HepG2 (cell line): Measurements from ENCODE around the gene VAV2. TPM values are rescaled to one million over a fixed set of nuclear protein-coding genes. Genes with fewer than 3 reads are reported as not detected.

Experiments used
- GABPA ChIP-seq, 2 experiments: IDR thresholded peaks; 2 replicates each; pipeline ENCODE4 v1.6.1; 2011 to 2016; ENCODE audit warnings: low read depth in 2 of 2, low read length in 1 of 2, missing biosample characterization in 1 of 2, missing genetic modification characterization in 1 of 2
- IRF2 ChIP-seq: IDR thresholded peaks from 2 replicates; pipeline ENCODE4 v1.6.1; 2018; ENCODE audit warnings: missing genetic modification reagents, missing compliant biosample characterization
- ISL2 ChIP-seq: sonication (generic); formaldehyde crosslinking; IDR thresholded peaks from 2 replicates; pipeline ENCODE4 v1.5.0; 2020; ENCODE audit warnings: missing genetic modification reagents
- MXI1 ChIP-seq: IDR thresholded peaks from 3 replicates; pipeline ENCODE4 v1.6.1; 2012; ENCODE audit warnings: low read depth, low read length, inconsistent platforms, borderline replicate concordance
- NBN ChIP-seq: fragments of 450-650 bp; conservative IDR thresholded peaks from 2 replicates; pipeline ENCODE4 v1.6.1; 2017
- NFIC ChIP-seq: IDR thresholded peaks from 2 replicates; pipeline ENCODE4 v1.6.1; 2012; ENCODE audit warnings: mild to moderate bottlenecking, low read length, inconsistent platforms
- PHF5A ChIP-seq: IDR thresholded peaks from one replicate; pipeline ENCODE4 v1.6.1; 2018; ENCODE audit warnings: low read depth, missing genetic modification reagents; ENCODE audit not compliant: unreplicated experiment
- PRPF4 ChIP-seq: fragments of 200-400 bp; formaldehyde crosslinking; IDR thresholded peaks from 2 replicates; pipeline ENCODE4 v1.6.1; 2016; ENCODE audit warnings: low read length, low read depth; ENCODE audit not compliant: poor library complexity, severe bottlenecking
- SAFB2 ChIP-seq: sonication (generic); formaldehyde crosslinking; IDR thresholded peaks from 2 replicates; pipeline ENCODE4 v1.5.1; 2020; ENCODE audit warnings: missing genetic modification reagents, low read depth, mild to moderate bottlenecking, borderline replicate concordance
- SMC3 ChIP-seq: IDR thresholded peaks from 2 replicates; pipeline ENCODE4 v1.6.1; 2011; ENCODE audit warnings: low read length, improper control_type of control experiment
- ZBTB26 ChIP-seq: IDR thresholded peaks from 2 replicates; pipeline ENCODE4 v1.6.1; 2016; ENCODE audit warnings: missing compliant biosample characterization, missing genetic modification reagents, borderline replicate concordance
- ZEB1 ChIP-seq: IDR thresholded peaks from 2 replicates; pipeline ENCODE4 v1.6.1; 2012; ENCODE audit warnings: mild to moderate bottlenecking, low read depth, inconsistent platforms; ENCODE audit not compliant: insufficient replicate concordance
- ZFX ChIP-seq: sonication (generic); formaldehyde crosslinking; IDR thresholded peaks from 2 replicates; pipeline ENCODE4 v1.4.0; 2020; ENCODE audit warnings: mild to moderate bottlenecking, low read depth, missing genetic modification reagents, moderate library complexity
- ZNF446 ChIP-seq: sonication (generic); formaldehyde crosslinking; IDR thresholded peaks from 2 replicates; pipeline ENCODE4 v1.5.0; 2020; ENCODE audit warnings: mild to moderate bottlenecking, missing genetic modification reagents
- ZNF468 ChIP-seq: sonication (generic); formaldehyde crosslinking; IDR thresholded peaks from 2 replicates; pipeline ENCODE4 v1.8.0; 2022; ENCODE audit warnings: mild to moderate bottlenecking, moderate library complexity, missing genetic modification reagents
- ZSCAN12 ChIP-seq: sonication (generic); formaldehyde crosslinking; IDR thresholded peaks from 2 replicates; pipeline ENCODE4 v1.9.0; 2021; ENCODE audit warnings: mild to moderate bottlenecking, missing genetic modification reagents
- polyA plus RNA-seq, 8 experiments: library from polyadenylated mRNA; depleted of rRNA in 3 of 8; stranded (reverse) in 7 of 8; unstranded in 1 of 8; fragments of >200 nt; fragmentation: Illumina TruSeq in 4 of 8; extraction: Trizol in 4 of 8; gene quantifications; 2 replicates each; pipeline versions ENCODE4 v1.2.1 to v1.2.3, GENCODE V29; 2011 to 2016; ENCODE audit warnings: low read depth in 4 of 8, missing spikeins in 1 of 8, mixed read lengths in 1 of 8; ENCODE audit not compliant: insufficient read depth in 1 of 8
- total RNA-seq, 5 experiments: library from RNA; depleted of rRNA; stranded (reverse); fragments of >200 nt; fragmentation: Illumina TruSeq; extraction: Trizol; gene quantifications; 2 replicates each; pipeline ENCODE4 v1.2.3, GENCODE V29; 2016; ENCODE audit warnings: low read depth in 1 of 5
- TF ChIP-seq, protein P1 (sequence below): sonication (generic); formaldehyde crosslinking; conservative IDR thresholded peaks from 2 replicates; pipeline ENCODE4 v1.5.0; 2020; ENCODE audit warnings: missing genetic modification reagents
- TF ChIP-seq, protein P2 (sequence below): sonication (generic); formaldehyde crosslinking; conservative IDR thresholded peaks from 2 replicates; pipeline ENCODE4 v1.4.0; 2020; ENCODE audit warnings: missing genetic modification reagents
- TF ChIP-seq, protein P3 (sequence below): sonication (generic); formaldehyde crosslinking; IDR thresholded peaks from 2 replicates; pipeline ENCODE4 v1.4.0; 2020; ENCODE audit warnings: mild to moderate bottlenecking, missing genetic modification reagents, borderline replicate concordance

Gene VAV2
- total and polyA plus RNA-seq, 2 of the 13 experiments (the other 11 are each of a cell fraction or from before 2014, with no cell fraction given), result 22.5 to 22.9 TPM

DNA sequence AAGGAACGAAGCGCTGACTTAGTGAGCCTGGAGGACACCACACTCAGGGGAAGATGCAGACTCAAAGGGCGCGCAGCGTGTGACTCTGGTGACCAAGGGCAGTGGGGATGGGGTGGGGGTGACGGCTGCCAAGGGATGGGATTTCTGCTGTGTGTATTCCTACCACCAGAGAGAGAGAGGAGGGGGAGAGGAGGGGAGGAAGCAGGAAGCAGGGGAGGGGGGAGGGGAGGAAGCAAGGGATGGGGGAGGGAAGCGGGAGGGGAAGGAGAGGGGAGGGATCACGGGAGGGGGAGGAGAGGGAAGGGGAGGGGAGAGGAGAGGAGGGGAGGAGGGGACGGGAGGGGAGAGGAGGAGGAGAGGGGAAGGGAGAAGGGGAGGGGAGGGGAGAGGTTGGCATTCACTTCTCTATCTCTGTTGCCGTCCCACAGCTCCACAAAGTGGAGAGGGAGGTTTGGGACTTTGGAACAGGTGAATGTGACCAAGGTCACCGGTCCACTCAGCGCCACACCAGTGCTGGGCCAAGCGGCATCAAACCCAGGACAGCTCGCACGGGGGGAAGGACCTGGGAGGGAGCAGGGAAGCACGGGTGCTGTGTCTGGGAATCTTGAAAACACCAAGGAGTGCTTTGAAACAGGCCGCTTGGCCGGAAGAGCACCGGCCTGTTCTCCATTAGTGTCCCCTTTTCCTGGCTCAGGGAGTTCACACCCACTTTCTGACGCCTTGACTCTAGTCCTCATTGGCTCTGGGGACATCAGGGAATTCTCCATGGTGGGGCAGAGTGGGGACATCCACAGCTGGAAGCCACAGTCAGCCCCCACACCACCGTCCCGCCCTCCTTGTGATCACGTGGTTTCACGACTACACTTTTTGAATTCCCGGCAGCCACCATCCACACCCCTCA, 77.4 kb downstream of the VAV2 start (continued):
- TF ChIP-seq NFIC, result no peak
- TF ChIP-seq, protein P1, sequence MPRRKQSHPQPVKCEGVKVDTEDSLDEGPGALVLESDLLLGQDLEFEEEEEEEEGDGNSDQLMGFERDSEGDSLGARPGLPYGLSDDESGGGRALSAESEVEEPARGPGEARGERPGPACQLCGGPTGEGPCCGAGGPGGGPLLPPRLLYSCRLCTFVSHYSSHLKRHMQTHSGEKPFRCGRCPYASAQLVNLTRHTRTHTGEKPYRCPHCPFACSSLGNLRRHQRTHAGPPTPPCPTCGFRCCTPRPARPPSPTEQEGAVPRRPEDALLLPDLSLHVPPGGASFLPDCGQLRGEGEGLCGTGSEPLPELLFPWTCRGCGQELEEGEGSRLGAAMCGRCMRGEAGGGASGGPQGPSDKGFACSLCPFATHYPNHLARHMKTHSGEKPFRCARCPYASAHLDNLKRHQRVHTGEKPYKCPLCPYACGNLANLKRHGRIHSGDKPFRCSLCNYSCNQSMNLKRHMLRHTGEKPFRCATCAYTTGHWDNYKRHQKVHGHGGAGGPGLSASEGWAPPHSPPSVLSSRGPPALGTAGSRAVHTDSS, result no peak
- no peak for TF ChIP-seq GABPA (IDR thresholded peaks at IDR 0.05; ENCODE audit: low read depth, low read length)
- TF ChIP-seq GABPA (CRISPR knock-in tag; IDR thresholded peaks at IDR 0.05; ENCODE audit: low read depth), result peak; percentile 40; the same call in 1 of the 2 replicates
- TF ChIP-seq ZNF468 (CRISPR knock-in tag), result no peak
- TF ChIP-seq ZSCAN12 (CRISPR knock-in tag), result no peak
- no peak for TF ChIP-seq NBN
- peak; percentile 46; the same call in 1 of the 2 replicates for TF ChIP-seq ZFX
- TF ChIP-seq SAFB2 (CRISPR knock-in tag), result peak; percentile 10; the same call in 1 of the 2 replicates
- TF ChIP-seq, protein P2, sequence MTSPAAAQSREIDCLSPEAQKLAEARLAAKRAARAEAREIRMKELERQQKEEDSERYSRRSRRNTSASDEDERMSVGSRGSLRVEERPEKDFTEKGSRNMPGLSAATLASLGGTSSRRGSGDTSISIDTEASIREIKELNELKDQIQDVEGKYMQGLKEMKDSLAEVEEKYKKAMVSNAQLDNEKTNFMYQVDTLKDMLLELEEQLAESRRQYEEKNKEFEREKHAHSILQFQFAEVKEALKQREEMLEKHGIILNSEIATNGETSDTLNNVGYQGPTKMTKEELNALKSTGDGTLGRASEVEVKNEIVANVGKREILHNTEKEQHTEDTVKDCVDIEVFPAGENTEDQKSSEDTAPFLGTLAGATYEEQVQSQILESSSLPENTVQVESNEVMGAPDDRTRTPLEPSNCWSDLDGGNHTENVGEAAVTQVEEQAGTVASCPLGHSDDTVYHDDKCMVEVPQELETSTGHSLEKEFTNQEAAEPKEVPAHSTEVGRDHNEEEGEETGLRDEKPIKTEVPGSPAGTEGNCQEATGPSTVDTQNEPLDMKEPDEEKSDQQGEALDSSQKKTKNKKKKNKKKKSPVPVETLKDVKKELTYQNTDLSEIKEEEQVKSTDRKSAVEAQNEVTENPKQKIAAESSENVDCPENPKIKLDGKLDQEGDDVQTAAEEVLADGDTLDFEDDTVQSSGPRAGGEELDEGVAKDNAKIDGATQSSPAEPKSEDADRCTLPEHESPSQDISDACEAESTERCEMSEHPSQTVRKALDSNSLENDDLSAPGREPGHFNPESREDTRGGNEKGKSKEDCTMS (CRISPR knock-in tag), result no peak
- TF ChIP-seq ZBTB26 (CRISPR knock-in tag), result no peak
- no peak for TF ChIP-seq PRPF4
- no peak for TF ChIP-seq ZEB1
- no peak for TF ChIP-seq SMC3
- peak; percentile 26; the same call in 1 of the 3 replicates for TF ChIP-seq MXI1
- TF ChIP-seq PHF5A (CRISPR knock-in tag), result no peak
- TF ChIP-seq, protein P3, sequence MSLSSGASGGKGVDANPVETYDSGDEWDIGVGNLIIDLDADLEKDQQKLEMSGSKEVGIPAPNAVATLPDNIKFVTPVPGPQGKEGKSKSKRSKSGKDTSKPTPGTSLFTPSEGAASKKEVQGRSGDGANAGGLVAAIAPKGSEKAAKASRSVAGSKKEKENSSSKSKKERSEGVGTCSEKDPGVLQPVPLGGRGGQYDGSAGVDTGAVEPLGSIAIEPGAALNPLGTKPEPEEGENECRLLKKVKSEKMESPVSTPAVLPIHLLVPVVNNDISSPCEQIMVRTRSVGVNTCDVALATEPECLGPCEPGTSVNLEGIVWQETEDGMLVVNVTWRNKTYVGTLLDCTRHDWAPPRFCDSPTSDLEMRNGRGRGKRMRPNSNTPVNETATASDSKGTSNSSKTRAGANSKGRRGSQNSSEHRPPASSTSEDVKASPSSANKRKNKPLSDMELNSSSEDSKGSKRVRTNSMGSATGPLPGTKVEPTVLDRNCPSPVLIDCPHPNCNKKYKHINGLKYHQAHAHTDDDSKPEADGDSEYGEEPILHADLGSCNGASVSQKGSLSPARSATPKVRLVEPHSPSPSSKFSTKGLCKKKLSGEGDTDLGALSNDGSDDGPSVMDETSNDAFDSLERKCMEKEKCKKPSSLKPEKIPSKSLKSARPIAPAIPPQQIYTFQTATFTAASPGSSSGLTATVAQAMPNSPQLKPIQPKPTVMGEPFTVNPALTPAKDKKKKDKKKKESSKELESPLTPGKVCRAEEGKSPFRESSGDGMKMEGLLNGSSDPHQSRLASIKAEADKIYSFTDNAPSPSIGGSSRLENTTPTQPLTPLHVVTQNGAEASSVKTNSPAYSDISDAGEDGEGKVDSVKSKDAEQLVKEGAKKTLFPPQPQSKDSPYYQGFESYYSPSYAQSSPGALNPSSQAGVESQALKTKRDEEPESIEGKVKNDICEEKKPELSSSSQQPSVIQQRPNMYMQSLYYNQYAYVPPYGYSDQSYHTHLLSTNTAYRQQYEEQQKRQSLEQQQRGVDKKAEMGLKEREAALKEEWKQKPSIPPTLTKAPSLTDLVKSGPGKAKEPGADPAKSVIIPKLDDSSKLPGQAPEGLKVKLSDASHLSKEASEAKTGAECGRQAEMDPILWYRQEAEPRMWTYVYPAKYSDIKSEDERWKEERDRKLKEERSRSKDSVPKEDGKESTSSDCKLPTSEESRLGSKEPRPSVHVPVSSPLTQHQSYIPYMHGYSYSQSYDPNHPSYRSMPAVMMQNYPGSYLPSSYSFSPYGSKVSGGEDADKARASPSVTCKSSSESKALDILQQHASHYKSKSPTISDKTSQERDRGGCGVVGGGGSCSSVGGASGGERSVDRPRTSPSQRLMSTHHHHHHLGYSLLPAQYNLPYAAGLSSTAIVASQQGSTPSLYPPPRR (CRISPR knock-in tag), result peak; percentile 65
- no peak for TF ChIP-seq ZNF446 (CRISPR knock-in tag)
- no peak for TF ChIP-seq IRF2
- no peak for TF ChIP-seq ISL2 (CRISPR knock-in tag)
